GM21825 (cell line): ENCODE results near the gene RFX1.
"Not testable (repeated sequence)": the region's sequence is repeated elsewhere in the genome, so short reads cannot be mapped to it uniquely, and the experiment has no call there.

Experiments
- ATAC-seq: cut with Tn5 transposase; IDR thresholded peaks from one replicate; pipeline ENCODE4 v1.9.1; 2021; ENCODE audit warnings: mild to moderate bottlenecking, moderate library complexity; ENCODE audit not compliant: unreplicated experiment

RFX1 gene

GRCh38 chr19:13979686-13980085 is 26.4 kb downstream of the RFX1 start:
- no peak for ATAC-seq

- ATAC-seq: no peak
These were observed 26.9 kb downstream of the RFX1 start for GRCh38 chr19:13979244-13979615.

- no peak for ATAC-seq
These were observed 27.5 kb downstream of the RFX1 start for GRCh38 chr19:13978351-13979243.

- ATAC-seq: no peak
These were observed 28.3 kb downstream of the RFX1 start for GRCh38 chr19:13977803-13978202.

- no peak for ATAC-seq
These were observed 29.7 kb downstream of the RFX1 start for GRCh38 chr19:13976446-13976845.

GRCh38 chr19:13975870-13976269 is 30.2 kb downstream of the RFX1 start:
- no peak for ATAC-seq

- ATAC-seq: no peak
These were observed 32.0 kb downstream of the RFX1 start for GRCh38 chr19:13974073-13974472.

GRCh38 chr19:13973479-13973878 is 32.6 kb downstream of the RFX1 start:
- not testable (repeated sequence) for ATAC-seq

- ATAC-seq: no peak
These were observed 33.6 kb downstream of the RFX1 start for GRCh38 chr19:13972368-13973155.

GRCh38 chr19:13971868-13972267 is 34.3 kb downstream of the RFX1 start:
- ATAC-seq: not testable (repeated sequence)

GRCh38 chr19:13969897-13970296 is 36.2 kb downstream of the RFX1 start:
- no peak for ATAC-seq

- ATAC-seq: no peak
These were observed 37.1 kb downstream of the RFX1 start for GRCh38 chr19:13968999-13969398.

GRCh38 chr19:13968383-13968935 is 37.7 kb downstream of the RFX1 start:
- ATAC-seq: no peak

GRCh38 chr19:13967206-13967605 is 38.9 kb downstream of the RFX1 start:
- ATAC-seq: not testable (repeated sequence)

GRCh38 chr19:13966684-13967128 is 39.4 kb downstream of the RFX1 start:
- no peak for ATAC-seq

GRCh38 chr19:13965926-13966683 is 40.0 kb downstream of the RFX1 start:
- ATAC-seq: no peak

GRCh38 chr19:13965377-13965896 is 40.7 kb downstream of the RFX1 start:
- no peak for ATAC-seq

GRCh38 chr19:13964776-13965175 is 41.3 kb downstream of the RFX1 start:
- ATAC-seq: no peak

GRCh38 chr19:13963603-13964105 is 42.5 kb downstream of the RFX1 start:
- ATAC-seq: no peak
